ENCODE results near the gene LCE1E. TPM values are rescaled to one million over a fixed set of nuclear protein-coding genes. Genes with fewer than 3 reads are reported as not detected.

LCE1E gene
- total and polyA plus RNA-seq, 2 donors: 0.30 TPM; not detected in 1

DNA sequence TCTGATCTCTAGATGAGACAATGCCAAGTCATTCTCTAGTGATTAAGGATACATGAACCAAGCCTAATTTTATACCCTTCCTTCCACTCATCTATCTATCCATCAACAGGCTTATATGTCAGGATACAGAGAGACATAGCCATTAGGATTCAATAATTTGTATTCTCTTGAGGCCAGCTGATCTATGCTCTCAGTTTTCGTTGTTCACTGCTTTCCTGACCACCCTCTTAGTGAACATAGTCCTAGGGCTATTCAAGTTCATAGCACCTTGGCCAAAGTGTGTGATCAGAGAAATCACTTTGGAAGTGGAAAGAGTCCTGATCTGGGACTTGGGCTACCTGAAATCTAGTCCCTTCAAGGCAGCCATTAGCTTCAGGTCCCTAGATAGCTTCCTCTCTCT, 32.5 kb upstream of the LCE1E start:
- no peak for DNase-seq (ENCODE audit: low read depth in 6 of 9, low spot score in 9 of 9)
- H3K27ac ChIP-seq (ENCODE audit: low read depth in 1 of 2, low read length in 1 of 2): no peak overlapping the region
- no peak overlapping the region for H3K4me3 ChIP-seq (ENCODE audit: low read length in 2 of 2)
- 40% methylated on average over 1 of the region's 1 CpG for WGBS
- H3K9me3 ChIP-seq (ENCODE audit: control insufficient read depth in 2 of 2, insufficient read depth in 1 of 2, low read length in 1 of 2): no peaks in the 10 kb centered on the region
- H3K27me3 ChIP-seq (ENCODE audit: control insufficient read depth in 2 of 2, insufficient read depth in 1 of 2, low read length in 1 of 2): no peaks in the 10 kb centered on the region
- no peaks in the 10 kb centered on the region for H3K36me3 ChIP-seq (ENCODE audit: control insufficient read depth in 2 of 2, insufficient read depth in 2 of 2, low read length in 1 of 2)
- H3K4me1 ChIP-seq (ENCODE audit: control insufficient read depth in 2 of 2, insufficient read depth in 2 of 2, low read length in 2 of 2): no peaks in the 10 kb centered on the region

DNA sequence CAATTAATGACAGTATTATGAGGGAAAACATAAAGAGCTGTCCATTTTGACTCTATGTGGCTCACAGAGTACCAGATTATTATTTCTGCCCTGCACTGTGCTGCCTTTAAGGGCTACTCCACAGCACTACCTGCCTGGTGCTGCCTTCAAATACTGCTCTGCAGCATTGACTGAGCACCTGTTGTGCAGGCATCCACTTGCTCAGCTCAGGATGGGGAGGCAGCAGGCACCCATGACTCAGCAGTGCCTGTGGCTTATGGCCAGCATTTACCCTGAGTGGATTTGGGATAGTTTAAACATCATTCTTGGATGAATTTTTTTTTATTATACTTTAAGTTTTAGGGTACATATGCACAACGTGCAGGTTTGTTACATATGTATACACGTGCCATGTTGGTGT, 29.2 kb upstream of the LCE1E start:
- no peak overlapping the region for H3K4me3 ChIP-seq (ENCODE audit: low read length in 2 of 2)
- H3K27me3 ChIP-seq (ENCODE audit: control insufficient read depth in 2 of 2, insufficient read depth in 1 of 2, low read length in 1 of 2): no peaks in the 10 kb centered on the region
- no peaks in the 10 kb centered on the region for H3K4me1 ChIP-seq (ENCODE audit: control insufficient read depth in 2 of 2, insufficient read depth in 2 of 2, low read length in 2 of 2)
- no peak for DNase-seq (ENCODE audit: low read depth in 6 of 9, low spot score in 9 of 9)
- H3K9me3 ChIP-seq (ENCODE audit: control insufficient read depth in 2 of 2, insufficient read depth in 1 of 2, low read length in 1 of 2): no peaks in the 10 kb centered on the region
- no peak overlapping the region for H3K27ac ChIP-seq (ENCODE audit: low read depth in 1 of 2, low read length in 1 of 2)
- H3K36me3 ChIP-seq (ENCODE audit: control insufficient read depth in 2 of 2, insufficient read depth in 2 of 2, low read length in 1 of 2): no peaks in the 10 kb centered on the region
- WGBS: 80% methylated on average over 2 of the region's 2 CpGs

DNA sequence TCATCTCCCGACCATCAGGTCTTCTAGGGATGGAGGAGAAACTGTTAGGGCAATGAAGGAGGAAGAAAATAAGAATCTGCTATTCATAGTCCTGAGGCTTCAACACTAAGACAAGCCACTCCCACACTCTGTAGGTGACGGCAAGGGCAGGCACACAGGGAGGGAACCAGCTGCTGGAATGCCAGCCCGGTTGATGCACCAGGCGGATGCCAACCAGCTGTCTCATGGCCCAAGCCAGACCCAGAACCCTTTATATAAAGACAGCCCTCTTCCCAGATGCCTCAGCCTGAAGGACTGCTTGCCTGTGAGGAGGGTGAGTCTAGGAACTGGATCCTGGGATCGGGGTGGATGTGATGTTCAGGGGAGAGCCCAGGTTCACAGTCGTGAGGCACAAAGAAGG, 28.3 kb upstream of the LCE1E start, which contains the start of gene KPRP:
TSS of gene KPRP (plus strand) at position 279 of the 400 bp plus-strand sequence. CDS start 1,564 bp downstream, outside the sequence.
- DNase-seq (ENCODE audit: low read depth in 6 of 9, low spot score in 9 of 9): no peak
- no peak within 1 kb of the TSS for H3K27ac ChIP-seq (ENCODE audit: low read depth in 1 of 2, low read length in 1 of 2)
- 82% methylated on average over 6 of the region's 6 CpGs for WGBS
- no peaks in the 10 kb centered on the region for H3K4me1 ChIP-seq (ENCODE audit: control insufficient read depth in 2 of 2, insufficient read depth in 2 of 2, low read length in 2 of 2)
- H3K9me3 ChIP-seq (ENCODE audit: control insufficient read depth in 2 of 2, insufficient read depth in 1 of 2, low read length in 1 of 2): no peaks in the 10 kb centered on the region
- no peaks in the 10 kb centered on the region for H3K36me3 ChIP-seq (ENCODE audit: control insufficient read depth in 2 of 2, insufficient read depth in 2 of 2, low read length in 1 of 2)
- no peak within 1 kb of the TSS for H3K4me3 ChIP-seq (ENCODE audit: low read length in 2 of 2)
- H3K27me3 ChIP-seq (ENCODE audit: control insufficient read depth in 2 of 2, insufficient read depth in 1 of 2, low read length in 1 of 2): no peaks in the 10 kb centered on the region

GRCh38 chr1:152758636-152759035, 27.4 kb upstream of the LCE1E start:
- no peak for DNase-seq (ENCODE audit: low read depth in 6 of 9, low spot score in 9 of 9)
- Histone ChIP-seq H3K4me1 (ENCODE audit: control insufficient read depth in 2 of 2, insufficient read depth in 2 of 2, low read length in 2 of 2) (no peaks in the 10 kb centered on the region), H3K4me3 (ENCODE audit: low read length in 2 of 2) (no peak overlapping the region), H3K27ac (ENCODE audit: low read depth in 1 of 2, low read length in 1 of 2) (no peak overlapping the region), H3K36me3 (ENCODE audit: control insufficient read depth in 2 of 2, insufficient read depth in 2 of 2, low read length in 1 of 2) (no peaks in the 10 kb centered on the region), H3K9me3 (ENCODE audit: control insufficient read depth in 2 of 2, insufficient read depth in 1 of 2, low read length in 1 of 2) (no peaks in the 10 kb centered on the region), H3K27me3 (ENCODE audit: control insufficient read depth in 2 of 2, insufficient read depth in 1 of 2, low read length in 1 of 2) (no peaks in the 10 kb centered on the region)
- WGBS: 91% methylated on average over 4 of the region's 4 CpGs

DNA sequence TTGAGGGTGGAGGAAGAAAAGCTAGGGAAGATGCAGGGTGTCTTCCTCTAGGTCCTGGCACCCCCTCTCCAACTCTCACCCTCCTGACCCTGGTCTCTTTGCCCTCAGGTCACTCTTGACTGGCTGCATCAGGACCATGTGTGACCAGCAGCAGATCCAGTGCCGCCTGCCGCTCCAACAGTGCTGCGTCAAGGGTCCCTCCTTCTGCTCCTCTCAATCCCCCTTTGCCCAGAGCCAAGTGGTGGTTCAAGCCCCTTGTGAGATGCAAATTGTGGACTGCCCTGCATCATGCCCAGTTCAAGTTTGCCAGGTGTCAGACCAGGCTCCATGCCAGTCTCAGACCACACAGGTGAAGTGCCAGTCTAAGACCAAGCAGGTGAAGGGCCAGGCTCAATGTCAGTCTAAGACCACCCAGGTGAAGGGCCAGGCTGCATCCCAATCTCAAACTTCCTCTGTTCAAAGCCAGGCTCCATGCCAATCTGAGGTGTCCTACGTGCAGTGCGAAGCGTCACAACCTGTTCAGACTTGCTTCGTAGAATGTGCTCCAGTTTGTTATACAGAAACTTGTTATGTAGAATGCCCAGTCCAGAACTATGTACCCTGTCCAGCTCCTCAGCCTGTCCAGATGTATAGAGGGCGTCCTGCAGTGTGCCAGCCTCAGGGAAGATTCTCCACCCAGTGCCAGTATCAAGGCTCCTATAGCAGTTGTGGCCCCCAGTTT, 26.4 kb upstream of the LCE1E start:
- no peak overlapping the region for H3K27ac ChIP-seq (ENCODE audit: low read depth in 1 of 2, low read length in 1 of 2)
- H3K4me1 ChIP-seq (ENCODE audit: control insufficient read depth in 2 of 2, insufficient read depth in 2 of 2, low read length in 2 of 2): no peaks in the 10 kb centered on the region
- 89% methylated on average over 8 of the region's 8 CpGs for WGBS
- DNase-seq (ENCODE audit: low read depth in 6 of 9, low spot score in 9 of 9): no peak
- no peak overlapping the region for H3K4me3 ChIP-seq (ENCODE audit: low read length in 2 of 2)
- H3K9me3 ChIP-seq (ENCODE audit: control insufficient read depth in 2 of 2, insufficient read depth in 1 of 2, low read length in 1 of 2): no peaks in the 10 kb centered on the region
- no peaks in the 10 kb centered on the region for H3K36me3 ChIP-seq (ENCODE audit: control insufficient read depth in 2 of 2, insufficient read depth in 2 of 2, low read length in 1 of 2)
- no peaks in the 10 kb centered on the region for H3K27me3 ChIP-seq (ENCODE audit: control insufficient read depth in 2 of 2, insufficient read depth in 1 of 2, low read length in 1 of 2)

- Histone ChIP-seq H3K27ac (ENCODE audit: low read depth in 1 of 2, low read length in 1 of 2) (no peak overlapping the region), H3K36me3 (ENCODE audit: control insufficient read depth in 2 of 2, insufficient read depth in 2 of 2, low read length in 1 of 2) (no peaks in the 10 kb centered on the region), H3K9me3 (ENCODE audit: control insufficient read depth in 2 of 2, insufficient read depth in 1 of 2, low read length in 1 of 2) (no peaks in the 10 kb centered on the region), H3K27me3 (ENCODE audit: control insufficient read depth in 2 of 2, insufficient read depth in 1 of 2, low read length in 1 of 2) (no peaks in the 10 kb centered on the region), H3K4me3 (ENCODE audit: low read length in 2 of 2) (no peak overlapping the region), H3K4me1 (ENCODE audit: control insufficient read depth in 2 of 2, insufficient read depth in 2 of 2, low read length in 2 of 2) (no peaks in the 10 kb centered on the region)
- 95% methylated on average over 31 of the region's 31 CpGs for WGBS
- no peak for DNase-seq (ENCODE audit: low read depth in 6 of 9, low spot score in 9 of 9)
These were observed 25.4 kb upstream of the LCE1E start for GRCh38 chr1:152760551-152761190.

DNA sequence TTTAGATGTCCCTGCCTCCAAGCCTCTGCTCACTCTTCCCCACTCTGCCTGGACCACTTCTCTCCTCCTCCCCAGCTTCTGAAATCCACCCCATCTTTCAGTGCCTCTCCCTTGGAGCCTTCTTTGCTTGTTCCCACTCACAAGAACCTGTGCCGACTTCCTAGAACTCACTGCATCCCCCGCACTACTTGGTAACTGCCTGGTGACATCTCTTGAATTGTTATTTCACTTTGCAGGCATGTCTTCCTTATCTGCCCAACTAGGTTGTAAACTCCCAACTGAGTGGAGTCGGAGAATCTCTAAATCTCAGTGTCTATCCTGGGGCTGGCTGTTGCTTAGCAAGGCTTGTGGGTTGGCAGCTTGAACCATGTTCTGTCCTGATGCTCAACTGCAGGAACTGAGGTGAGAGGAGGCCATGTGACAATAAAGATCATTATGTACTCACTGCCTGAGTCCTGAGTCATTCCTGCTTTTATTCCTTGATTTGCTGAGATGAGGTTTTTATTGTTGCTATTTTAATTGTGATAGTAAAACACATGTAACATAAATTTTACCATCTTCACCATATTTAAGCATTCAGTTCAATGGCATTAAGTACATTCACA, 24.3 kb upstream of the LCE1E start:
- 95% methylated on average over 3 of the region's 3 CpGs for WGBS
- DNase-seq (ENCODE audit: low read depth in 6 of 9, low spot score in 9 of 9): no peak
- no peak overlapping the region for H3K27ac ChIP-seq (ENCODE audit: low read depth in 1 of 2, low read length in 1 of 2)
- H3K9me3 ChIP-seq (ENCODE audit: control insufficient read depth in 2 of 2, insufficient read depth in 1 of 2, low read length in 1 of 2): no peaks in the 10 kb centered on the region
- H3K27me3 ChIP-seq (ENCODE audit: control insufficient read depth in 2 of 2, insufficient read depth in 1 of 2, low read length in 1 of 2): no peaks in the 10 kb centered on the region
- H3K4me1 ChIP-seq (ENCODE audit: control insufficient read depth in 2 of 2, insufficient read depth in 2 of 2, low read length in 2 of 2): no peaks in the 10 kb centered on the region
- no peak overlapping the region for H3K4me3 ChIP-seq (ENCODE audit: low read length in 2 of 2)
- H3K36me3 ChIP-seq (ENCODE audit: control insufficient read depth in 2 of 2, insufficient read depth in 2 of 2, low read length in 1 of 2): no peaks in the 10 kb centered on the region

DNA sequence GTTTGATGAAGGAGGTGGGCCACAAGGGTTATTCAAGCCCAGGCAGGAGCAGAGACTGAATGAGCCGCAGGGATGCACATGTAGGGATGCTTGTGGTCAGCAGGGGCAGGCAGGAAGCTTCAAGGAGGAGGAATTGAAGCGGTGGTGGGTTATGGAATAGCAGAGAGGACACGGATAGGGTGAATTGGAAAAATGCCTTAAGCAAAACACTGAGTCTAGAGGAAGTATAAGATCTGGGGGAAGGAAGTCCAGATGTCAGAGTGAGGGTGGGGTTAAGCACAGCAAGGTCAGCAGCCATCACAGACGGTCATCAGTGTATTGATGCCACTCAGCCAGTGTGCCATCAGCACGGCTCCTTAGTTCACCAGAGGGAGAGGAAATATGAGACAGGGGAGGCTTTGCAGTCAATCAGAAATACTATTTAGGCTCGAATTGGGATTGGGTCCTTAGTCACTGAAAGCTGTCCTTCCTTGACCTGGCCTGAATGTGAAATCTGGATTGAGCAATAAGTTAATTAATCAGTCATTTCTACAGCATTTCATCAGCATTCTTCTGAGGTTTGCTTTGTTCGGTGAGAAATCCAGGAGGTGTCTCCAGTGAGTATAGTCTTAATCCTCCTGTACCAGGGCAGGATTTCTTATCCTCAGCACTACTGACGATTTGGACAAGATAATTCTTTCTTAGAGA, 17.1 kb upstream of the LCE1E start:
- Histone ChIP-seq H3K27ac (ENCODE audit: low read depth in 1 of 2, low read length in 1 of 2) (no peak overlapping the region), H3K4me3 (ENCODE audit: low read length in 2 of 2) (no peak overlapping the region), H3K36me3 (ENCODE audit: control insufficient read depth in 2 of 2, insufficient read depth in 2 of 2, low read length in 1 of 2) (no peaks in the 10 kb centered on the region), H3K9me3 (ENCODE audit: control insufficient read depth in 2 of 2, insufficient read depth in 1 of 2, low read length in 1 of 2) (no peaks in the 10 kb centered on the region), H3K27me3 (ENCODE audit: control insufficient read depth in 2 of 2, insufficient read depth in 1 of 2, low read length in 1 of 2) (no peaks in the 10 kb centered on the region), H3K4me1 (ENCODE audit: control insufficient read depth in 2 of 2, insufficient read depth in 2 of 2, low read length in 2 of 2) (no peaks in the 10 kb centered on the region)
- no peak for DNase-seq (ENCODE audit: low read depth in 6 of 9, low spot score in 9 of 9)
- WGBS: 59% methylated on average over 8 of the region's 8 CpGs

GRCh38 chr1:152770411-152770810, 15.6 kb upstream of the LCE1E start:
- WGBS: 87% methylated on average over 1 of the region's 1 CpG
- DNase-seq (ENCODE audit: low read depth in 6 of 9, low spot score in 9 of 9): no peak
- Histone ChIP-seq H3K4me1 (ENCODE audit: control insufficient read depth in 2 of 2, insufficient read depth in 2 of 2, low read length in 2 of 2) (no peaks in the 10 kb centered on the region), H3K27ac (ENCODE audit: low read depth in 1 of 2, low read length in 1 of 2) (no peak overlapping the region), H3K36me3 (ENCODE audit: control insufficient read depth in 2 of 2, insufficient read depth in 2 of 2, low read length in 1 of 2) (no peaks in the 10 kb centered on the region), H3K27me3 (ENCODE audit: control insufficient read depth in 2 of 2, insufficient read depth in 1 of 2, low read length in 1 of 2) (no peaks in the 10 kb centered on the region), H3K9me3 (ENCODE audit: control insufficient read depth in 2 of 2, insufficient read depth in 1 of 2, low read length in 1 of 2) (no peaks in the 10 kb centered on the region), H3K4me3 (ENCODE audit: low read length in 2 of 2) (no peak overlapping the region)
